GM12878 (cell line): Measurements from ENCODE around the gene HK1.
"Not testable (repeated sequence)": the region's sequence is repeated elsewhere in the genome, so short reads cannot be mapped to it uniquely, and the experiment has no call there.

ENCODE experiments used
- ASH2L ChIP-seq: fragments of 300-600, 200-600 bp; sonication (generic); IDR thresholded peaks from 2 replicates; pipeline ENCODE4 v1.6.1; 2017; ENCODE audit warnings: low read depth, mild to moderate bottlenecking, borderline replicate concordance
- ETV6 ChIP-seq, 2 experiments: fragments of 450-650 bp in 1 of 2; IDR thresholded peaks in 1 of 2; conservative IDR thresholded peaks in 1 of 2; 2 replicates each; pipeline ENCODE4 v1.6.1; 2014; ENCODE audit warnings: antibody characterized with exemption in 1 of 2, borderline replicate concordance in 1 of 2, low read depth in 1 of 2, mild to moderate bottlenecking in 1 of 2, moderate library complexity in 1 of 2
- MEF2A ChIP-seq: IDR thresholded peaks from 2 replicates; pipeline ENCODE4 v1.6.1; 2011; ENCODE audit warnings: low read depth, mild to moderate bottlenecking, low read length, moderate library complexity; ENCODE audit not compliant: insufficient read depth
- POLR2A ChIP-seq: IDR thresholded peaks from 2 replicates; pipeline ENCODE4 v1.6.1; 2011; ENCODE audit warnings: low read depth, mild to moderate bottlenecking, low read length
- POLR2AphosphoS5 ChIP-seq: IDR thresholded peaks from 2 replicates; pipeline ENCODE4 v1.6.1; 2011; ENCODE audit warnings: mild to moderate bottlenecking, low read length, inconsistent platforms
- TAF1 ChIP-seq: IDR thresholded peaks from 2 replicates; pipeline ENCODE4 v1.6.1; 2011; ENCODE audit warnings: mild to moderate bottlenecking, low read depth, low read length, borderline replicate concordance
- TBL1XR1 ChIP-seq: IDR thresholded peaks from 2 replicates; pipeline ENCODE4 v1.6.1; 2012; ENCODE audit warnings: low read depth, low read length, improper control_type of control experiment
- YY1 ChIP-seq: IDR thresholded peaks from 2 replicates; pipeline ENCODE4 v1.6.1; 2011; ENCODE audit warnings: low read depth, mild to moderate bottlenecking, low read length
- ZNF24 ChIP-seq: fragments of 450-650 bp; IDR thresholded peaks from 2 replicates; pipeline ENCODE4 v1.6.1; 2017; ENCODE audit warnings: antibody characterized with exemption, mild to moderate bottlenecking
- TF ChIP-seq, protein P1 (sequence below), 3 experiments: IDR thresholded peaks in 2 of 3; conservative IDR thresholded peaks in 1 of 3; 2 replicates each; pipeline ENCODE4 v1.5.1; 2011; ENCODE audit warnings: low read depth in 3 of 3, low read length in 3 of 3, mild to moderate bottlenecking in 3 of 3, control low read depth in 2 of 3, moderate library complexity in 2 of 3, inconsistent platforms in 1 of 3, mixed read lengths in 1 of 3; ENCODE audit not compliant: control insufficient read depth in 2 of 3, insufficient read depth in 1 of 3; ENCODE audit errors: extremely low read depth in 1 of 3

DNA sequence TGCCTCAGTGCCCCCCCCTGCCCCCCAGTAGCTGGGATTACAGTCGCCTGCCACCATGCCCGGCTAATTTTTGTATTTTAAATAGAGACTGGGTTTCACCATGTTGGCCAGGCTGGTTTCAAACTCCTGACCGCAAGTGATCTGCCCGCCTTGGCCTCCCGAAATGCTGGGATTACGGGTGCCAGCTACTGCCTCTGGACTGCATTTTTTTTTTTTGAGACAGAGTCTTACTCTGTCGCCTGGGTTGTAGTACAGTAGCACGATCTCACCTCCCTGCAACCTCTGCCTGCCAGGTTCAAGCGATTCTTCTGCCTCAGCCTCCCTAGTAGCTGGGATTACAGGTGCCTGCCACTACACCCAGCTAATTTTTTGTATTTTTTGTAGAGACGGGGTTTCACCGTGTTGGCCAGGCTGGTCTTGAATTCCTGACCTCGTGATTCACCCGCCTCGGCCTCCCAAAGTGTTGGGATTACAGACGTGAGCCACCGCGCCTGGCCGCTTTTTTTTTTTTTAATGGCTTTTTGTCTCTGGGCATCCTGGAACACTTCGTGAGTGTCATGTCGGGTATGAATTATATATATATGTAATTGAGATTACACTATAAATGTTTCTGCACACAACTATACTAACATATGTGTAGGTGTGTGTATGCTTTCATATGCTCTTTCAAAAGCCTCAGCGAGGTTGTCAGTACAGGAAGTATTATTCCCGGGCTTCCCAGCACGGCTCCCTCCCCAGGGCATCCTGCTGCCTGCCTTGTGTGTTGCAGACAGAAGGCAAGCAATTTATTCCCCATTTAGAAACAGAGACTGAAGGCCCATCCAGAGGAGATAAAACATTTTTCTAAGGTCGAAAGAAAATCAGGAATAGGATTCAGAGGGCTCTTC is 47.6 kb downstream of the HK1 start:
- TF ChIP-seq TAF1; POLR2A; MEF2A; YY1; POLR2AphosphoS5; ASH2L; TBL1XR1; ZNF24; ETV6 (conservative IDR thresholded peaks at IDR 0.05 in 1 of 2, IDR thresholded peaks at IDR 0.05 in 1 of 2; ENCODE audit: borderline replicate concordance in 1 of 2, low read depth in 1 of 2): not testable (repeated sequence)
- TF ChIP-seq, protein P1, sequence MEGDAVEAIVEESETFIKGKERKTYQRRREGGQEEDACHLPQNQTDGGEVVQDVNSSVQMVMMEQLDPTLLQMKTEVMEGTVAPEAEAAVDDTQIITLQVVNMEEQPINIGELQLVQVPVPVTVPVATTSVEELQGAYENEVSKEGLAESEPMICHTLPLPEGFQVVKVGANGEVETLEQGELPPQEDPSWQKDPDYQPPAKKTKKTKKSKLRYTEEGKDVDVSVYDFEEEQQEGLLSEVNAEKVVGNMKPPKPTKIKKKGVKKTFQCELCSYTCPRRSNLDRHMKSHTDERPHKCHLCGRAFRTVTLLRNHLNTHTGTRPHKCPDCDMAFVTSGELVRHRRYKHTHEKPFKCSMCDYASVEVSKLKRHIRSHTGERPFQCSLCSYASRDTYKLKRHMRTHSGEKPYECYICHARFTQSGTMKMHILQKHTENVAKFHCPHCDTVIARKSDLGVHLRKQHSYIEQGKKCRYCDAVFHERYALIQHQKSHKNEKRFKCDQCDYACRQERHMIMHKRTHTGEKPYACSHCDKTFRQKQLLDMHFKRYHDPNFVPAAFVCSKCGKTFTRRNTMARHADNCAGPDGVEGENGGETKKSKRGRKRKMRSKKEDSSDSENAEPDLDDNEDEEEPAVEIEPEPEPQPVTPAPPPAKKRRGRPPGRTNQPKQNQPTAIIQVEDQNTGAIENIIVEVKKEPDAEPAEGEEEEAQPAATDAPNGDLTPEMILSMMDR (IDR thresholded peaks at IDR 0.05 in 2 of 3, conservative IDR thresholded peaks at IDR 0.05 in 1 of 3; ENCODE audit: control insufficient read depth in 2 of 3, extremely low read depth in 1 of 3, insufficient read depth in 1 of 3, low read depth in 3 of 3, low read length in 3 of 3) = not testable (repeated sequence)
